OCI-LY7 (cell line): ENCODE measurements around the gene DHRS3. TPM values are rescaled to one million over a fixed set of nuclear protein-coding genes. Genes with fewer than 3 reads are reported as not detected.

Source experiments
- BruUV-seq: library from RNA; stranded (reverse); fragments of 400-500 nt; replicated peaks from 2 replicates; lab custom pipeline; 2021; lab: Mats Ljungman, UMichigan
- CTCF ChIA-PET: fragments of 300-600 bp; sonication (Branson Sonifier 250); formaldehyde crosslinking; loops from one replicate; lab custom pipeline; 2022; ENCODE audit warnings: antibody characterized with exemption; ENCODE audit not compliant: unreplicated experiment; lab: Charles Lee
- POLR2A ChIA-PET: fragments of 300-600 bp; sonication (Branson Sonifier 250); formaldehyde crosslinking; loops from one replicate; lab custom pipeline; 2022; ENCODE audit warnings: antibody characterized with exemption; lab: Charles Lee
- DNase-seq: peaks from one replicate; pipeline ENCODE4 v3.0.0-alpha.2; 2015; ENCODE audit warnings: low spot score
- H2AFZ ChIP-seq: fragments of 200-600 bp; sonication (generic), shearing (Covaris generic); 2 replicates; pipeline ENCODE4 v1.6.1; 2014; ENCODE audit warnings: mild to moderate bottlenecking, antibody characterized with exemption, low read length, moderate library complexity
- H3K27ac ChIP-seq: fragments of 200-600 bp; sonication (generic); 2 replicates; pipeline ENCODE4 v1.5.1; 2014; ENCODE audit warnings: mixed run types, low read depth, mild to moderate bottlenecking, moderate library complexity, low read length, inconsistent platforms; ENCODE audit not compliant: poor library complexity, severe bottlenecking
- H3K36me3 ChIP-seq: fragments of 200-600 bp; sonication (generic); 2 replicates; pipeline ENCODE4 v1.6.1; 2014; ENCODE audit warnings: mild to moderate bottlenecking, antibody characterized with exemption, low read length, moderate library complexity, mixed read lengths; ENCODE audit not compliant: insufficient read depth
- H3K4me1 ChIP-seq: fragments of 200-600 bp; sonication (generic); 2 replicates; pipeline ENCODE4 v1.5.1; 2014; ENCODE audit warnings: mild to moderate bottlenecking, low read length; ENCODE audit not compliant: insufficient read depth, poor library complexity, severe bottlenecking
- H3K4me2 ChIP-seq: fragments of 200-600 bp; sonication (generic); 2 replicates; pipeline ENCODE4 v1.6.1; 2014; ENCODE audit warnings: mild to moderate bottlenecking, low read length
- H3K4me3 ChIP-seq: fragments of 200-600 bp; sonication (generic); 2 replicates; pipeline ENCODE4 v1.5.1; 2014; ENCODE audit warnings: mild to moderate bottlenecking, low read depth, low read length; ENCODE audit not compliant: poor library complexity, severe bottlenecking
- H3K79me2 ChIP-seq: fragments of 200-600 bp; sonication (generic); 2 replicates; pipeline ENCODE4 v1.6.1; 2016; ENCODE audit warnings: low read depth, mild to moderate bottlenecking, low read length, moderate library complexity, mixed read lengths; ENCODE audit not compliant: insufficient read depth
- H3K9me2 ChIP-seq: fragments of 200-600 bp; sonication (generic); 2 replicates; pipeline ENCODE4 v1.6.1; 2016; ENCODE audit warnings: mild to moderate bottlenecking, low read length, mixed read lengths; ENCODE audit not compliant: insufficient read depth
- H3K9me3 ChIP-seq: fragments of 200-600 bp; sonication (generic); 2 replicates; pipeline ENCODE4 v1.6.1; 2014; ENCODE audit warnings: mild to moderate bottlenecking, mixed run types, low read length, mixed read lengths
- H4K20me1 ChIP-seq: fragments of 200-600 bp; sonication (generic); 2 replicates; pipeline ENCODE4 v1.6.1; 2014; ENCODE audit warnings: mild to moderate bottlenecking, antibody characterized with exemption, low read length, moderate library complexity, mixed read lengths; ENCODE audit not compliant: insufficient read depth
- CTCF ChIP-seq: fragments of 200-600 bp; sonication (generic); conservative IDR thresholded peaks from 2 replicates; pipeline ENCODE4 v1.5.1; 2014; ENCODE audit warnings: mild to moderate bottlenecking, antibody characterized with exemption, low read length, moderate library complexity, mixed read lengths
- EZH2phosphoT487 ChIP-seq: fragments of 200-600 bp; sonication (generic); IDR thresholded peaks from 2 replicates; pipeline ENCODE4 v1.6.1; 2018; ENCODE audit warnings: low read depth, borderline replicate concordance, mild to moderate bottlenecking, mixed run types, antibody characterized with exemption, low read length, moderate library complexity, mixed read lengths
- intact Hi-C: fragments of 100-400 bp; cut with micrococcal nuclease; formaldehyde crosslinking; loops from one replicate; pipeline ENCODE4 v1.10.0; 2022; ENCODE audit not compliant: unreplicated experiment
- total RNA-seq, 2 experiments: library from RNA; depleted of rRNA in 1 of 2; stranded (reverse); fragments of >200 nt in 1 of 2; shearing (Covaris generic) in 1 of 2; gene quantifications; 2 replicates each; pipeline ENCODE4 v1.2.3, GENCODE V29; 2014 to 2022

DHRS3 gene
- total RNA-seq, 2 experiments from 2014 or later = not detected

- Histone ChIP-seq H3K9me3 (no peaks in the 10 kb centered on the region), H3K4me2 (no peak overlapping the region), H3K9me2 (no peaks in the 10 kb centered on the region), H3K36me3 (no peaks in the 10 kb centered on the region), H3K27ac (no peak overlapping the region), H3K79me2 (no peaks in the 10 kb centered on the region), H3K4me3 (no peak overlapping the region), H3K4me1 (no peaks in the 10 kb centered on the region), H4K20me1 (no peaks in the 10 kb centered on the region), H2AFZ (no peak overlapping the region)
- ChIA-PET CTCF (no interaction called here), POLR2A (interaction anchor here (0.6 kb wide), 2 partner anchors 13 to 123 kb away, joined by 3 read pairs; no protein-coding TSS in a partner anchor)
- TF ChIP-seq CTCF (no peak), EZH2phosphoT487 (no peak)
- intact Hi-C loops = no loop called here
- BruUV-seq = no TSS peak
- no peak for DNase-seq
Observed at GRCh38 chr1:12556368-12556930, 61.6 kb downstream of the DHRS3 start.

GRCh38 chr1:12555411-12556367 is 62.3 kb downstream of the DHRS3 start:
- no peak overlapping the region for H2AFZ ChIP-seq
- no TSS peak for BruUV-seq
- no peaks in the 10 kb centered on the region for H3K9me3 ChIP-seq
- intact Hi-C loops = no loop called here
- no peaks in the 10 kb centered on the region for H3K36me3 ChIP-seq
- TF ChIP-seq EZH2phosphoT487 (no peak), CTCF (no peak)
- H3K4me1 ChIP-seq = no peaks in the 10 kb centered on the region
- H4K20me1 ChIP-seq = no peaks in the 10 kb centered on the region
- H3K4me3 ChIP-seq = no peak overlapping the region
- H3K27ac ChIP-seq = no peak overlapping the region
- CTCF ChIA-PET = no interaction called here
- POLR2A ChIA-PET = interaction anchor here (0.6 kb wide), 1 partner anchor 124 kb away, joined by 3 read pairs; no protein-coding TSS in a partner anchor
- no peak for DNase-seq
- H3K79me2 ChIP-seq = no peaks in the 10 kb centered on the region
- H3K4me2 ChIP-seq = no peak overlapping the region
- no peaks in the 10 kb centered on the region for H3K9me2 ChIP-seq
